ENCODE results near the gene SKI.

Gene SKI

DNA sequence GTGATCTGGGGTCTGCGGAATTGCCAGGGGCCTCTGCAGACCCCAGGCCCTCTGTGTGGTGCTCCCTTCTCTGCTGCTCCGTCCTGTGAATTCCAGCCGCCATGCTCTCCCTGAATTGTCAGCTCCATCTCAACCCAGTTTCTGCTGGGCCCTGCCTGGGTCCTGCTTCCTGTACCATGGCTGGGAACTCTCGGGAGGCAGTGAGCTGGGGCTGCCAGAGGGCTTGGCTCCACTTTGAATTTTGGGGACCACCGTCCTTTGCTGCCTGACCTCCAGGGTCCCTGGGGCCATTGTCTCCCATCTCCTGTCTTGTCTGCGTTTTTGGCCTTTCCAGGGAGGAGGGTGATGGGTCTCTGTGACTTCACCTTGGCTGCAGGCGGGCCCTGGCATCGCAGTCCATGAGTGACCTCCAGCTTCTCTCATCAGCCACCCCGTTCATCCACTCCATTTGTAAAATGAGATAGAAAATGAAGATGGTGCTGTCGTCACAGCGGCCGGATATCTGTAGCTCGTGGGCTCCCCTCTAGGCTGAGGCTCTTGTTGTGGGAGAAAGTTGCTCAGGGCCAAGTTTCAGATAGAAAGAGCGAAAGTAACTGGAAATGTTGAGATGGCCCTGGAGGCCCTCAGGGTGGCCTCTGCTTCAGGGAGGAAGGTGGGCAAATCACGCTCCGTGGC lies 38.3 kb downstream of the SKI start:
- Mint-ChIP-seq H3K4me3 (no peak overlapping the region), H3K27ac (peak overlapping the region; percentile 32), H3K36me3 (peaks cover 6% of the 10 kb centered on the region), H3K4me1 (peaks cover 43% of the 10 kb centered on the region), H3K9me3 (no peaks in the 10 kb centered on the region)
- DNase-seq (ENCODE audit: low spot score in 2 of 2) (no peak), ATAC-seq (no peak)

DNA sequence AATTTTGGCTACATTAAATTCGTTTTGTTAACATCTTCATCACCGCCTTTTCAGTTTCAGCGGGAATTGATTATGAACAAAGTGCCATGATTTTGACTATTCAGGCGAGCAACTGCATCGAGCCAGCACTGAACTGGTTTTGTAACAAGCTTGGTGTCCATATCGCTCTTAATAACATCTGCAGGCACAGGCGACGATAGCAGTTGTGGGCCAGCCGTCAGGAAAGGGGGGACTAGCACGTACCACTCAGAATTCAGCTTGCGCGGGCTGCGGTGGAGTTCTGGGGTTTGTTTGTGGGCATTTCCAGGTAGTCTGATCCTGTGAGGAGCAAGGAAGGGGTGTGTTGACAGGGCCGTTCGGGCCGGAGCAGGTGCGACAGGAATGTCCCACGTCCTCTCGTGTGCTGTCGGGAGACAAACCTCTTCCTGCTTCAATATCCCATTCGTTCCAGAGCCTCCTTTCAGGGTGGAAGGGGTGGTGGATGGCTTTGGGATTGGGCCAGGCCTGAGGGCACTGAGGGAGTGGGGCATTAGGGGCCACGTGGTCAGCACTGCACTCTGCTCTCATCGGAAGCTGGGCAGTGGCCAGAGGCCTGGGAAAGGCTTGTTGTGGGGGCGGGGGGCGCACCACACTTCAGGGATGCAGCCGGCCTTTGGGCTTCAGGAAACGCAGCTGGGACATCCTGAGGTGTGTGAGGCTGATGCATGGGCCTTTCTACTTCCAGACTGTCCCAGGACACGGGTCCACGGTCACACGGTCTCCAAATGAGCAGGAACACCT lies 39.1 kb downstream of the SKI start:
- Mint-ChIP-seq H3K4me3 (no peak overlapping the region), H3K36me3 (peaks cover 6% of the 10 kb centered on the region), H3K27ac (peak overlapping the region; percentile 32), H3K9me3 (no peaks in the 10 kb centered on the region), H3K4me1 (peaks cover 43% of the 10 kb centered on the region)
- DNase-seq (ENCODE audit: low spot score in 2 of 2) (no peak), ATAC-seq (no peak)

DNA sequence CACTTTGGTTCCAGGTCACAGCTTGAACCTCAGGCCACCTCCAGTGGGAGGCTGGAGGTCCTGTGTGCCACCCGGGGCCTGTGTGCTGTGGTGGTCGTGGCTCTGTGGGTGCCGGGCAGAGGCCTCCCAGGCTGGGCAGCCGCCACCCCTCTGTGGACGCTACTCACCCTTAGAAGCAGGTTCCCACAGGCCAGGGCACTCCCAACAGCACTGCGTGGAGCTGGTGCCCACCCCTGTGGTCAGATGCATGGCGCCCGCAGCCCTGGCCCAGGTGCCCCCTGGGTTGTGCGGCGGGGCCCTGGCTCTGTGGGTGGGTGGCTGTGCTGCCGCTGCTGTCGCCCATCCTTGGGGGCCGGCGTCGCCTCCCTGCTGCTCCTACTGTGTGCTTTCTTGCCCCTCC lies 39.7 kb downstream of the SKI start:
- ATAC-seq (no peak), DNase-seq (ENCODE audit: low spot score in 2 of 2) (no peak)
- peaks cover 45% of the 10 kb centered on the region for H3K4me1 Mint-ChIP-seq
- H3K4me3 Mint-ChIP-seq = no peak overlapping the region
- H3K9me3 Mint-ChIP-seq = no peaks in the 10 kb centered on the region
- no peak overlapping the region for H3K27ac Mint-ChIP-seq
- peaks cover 6% of the 10 kb centered on the region for H3K36me3 Mint-ChIP-seq

- no peak overlapping the region for H3K4me3 Mint-ChIP-seq
- H3K4me1 Mint-ChIP-seq = peaks cover 51% of the 10 kb centered on the region
- no peaks in the 10 kb centered on the region for H3K9me3 Mint-ChIP-seq
- H3K36me3 Mint-ChIP-seq = peaks cover 6% of the 10 kb centered on the region
- DNase-seq (ENCODE audit: low spot score in 2 of 2) = no peak
- H3K27ac Mint-ChIP-seq = peak overlapping the region; percentile 63
- ATAC-seq = no peak
Measured at GRCh38 chr1:2268285-2269056, 40.4 kb downstream of the SKI start.

GRCh38 chr1:2269193-2269921 lies 41.2 kb downstream of the SKI start:
- peak overlapping the region; percentile 63 for H3K27ac Mint-ChIP-seq
- DNase-seq (ENCODE audit: low spot score in 2 of 2) (no peak), ATAC-seq (no peak)
- H3K36me3 Mint-ChIP-seq = peaks cover 6% of the 10 kb centered on the region
- no peaks in the 10 kb centered on the region for H3K9me3 Mint-ChIP-seq
- H3K4me1 Mint-ChIP-seq = peaks cover 54% of the 10 kb centered on the region
- no peak overlapping the region for H3K4me3 Mint-ChIP-seq

DNA sequence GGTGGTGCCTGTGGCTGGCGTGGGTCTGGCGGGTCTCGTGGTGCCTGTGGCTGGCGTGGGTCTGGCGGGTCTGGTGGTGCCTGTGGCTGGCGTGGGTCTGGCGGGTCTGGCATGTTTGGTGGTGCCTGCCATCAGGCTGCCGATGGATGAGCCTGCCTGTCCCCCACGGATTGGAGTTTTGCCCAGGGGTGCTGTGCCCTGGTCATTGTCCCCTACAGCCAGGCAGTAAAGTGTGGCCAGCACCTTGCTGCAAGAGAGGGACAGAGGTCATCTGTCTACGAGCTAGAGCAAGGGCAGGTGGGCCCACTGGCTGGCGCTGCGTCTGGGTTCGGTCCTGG lies 41.8 kb downstream of the SKI start:
- DNase-seq (ENCODE audit: low spot score in 2 of 2) = no peak
- Mint-ChIP-seq H3K9me3 (no peaks in the 10 kb centered on the region), H3K4me3 (no peak overlapping the region), H3K4me1 (peaks cover 55% of the 10 kb centered on the region), H3K36me3 (peaks cover 6% of the 10 kb centered on the region), H3K27ac (peak overlapping the region; percentile 48)
- no peak for ATAC-seq

DNA sequence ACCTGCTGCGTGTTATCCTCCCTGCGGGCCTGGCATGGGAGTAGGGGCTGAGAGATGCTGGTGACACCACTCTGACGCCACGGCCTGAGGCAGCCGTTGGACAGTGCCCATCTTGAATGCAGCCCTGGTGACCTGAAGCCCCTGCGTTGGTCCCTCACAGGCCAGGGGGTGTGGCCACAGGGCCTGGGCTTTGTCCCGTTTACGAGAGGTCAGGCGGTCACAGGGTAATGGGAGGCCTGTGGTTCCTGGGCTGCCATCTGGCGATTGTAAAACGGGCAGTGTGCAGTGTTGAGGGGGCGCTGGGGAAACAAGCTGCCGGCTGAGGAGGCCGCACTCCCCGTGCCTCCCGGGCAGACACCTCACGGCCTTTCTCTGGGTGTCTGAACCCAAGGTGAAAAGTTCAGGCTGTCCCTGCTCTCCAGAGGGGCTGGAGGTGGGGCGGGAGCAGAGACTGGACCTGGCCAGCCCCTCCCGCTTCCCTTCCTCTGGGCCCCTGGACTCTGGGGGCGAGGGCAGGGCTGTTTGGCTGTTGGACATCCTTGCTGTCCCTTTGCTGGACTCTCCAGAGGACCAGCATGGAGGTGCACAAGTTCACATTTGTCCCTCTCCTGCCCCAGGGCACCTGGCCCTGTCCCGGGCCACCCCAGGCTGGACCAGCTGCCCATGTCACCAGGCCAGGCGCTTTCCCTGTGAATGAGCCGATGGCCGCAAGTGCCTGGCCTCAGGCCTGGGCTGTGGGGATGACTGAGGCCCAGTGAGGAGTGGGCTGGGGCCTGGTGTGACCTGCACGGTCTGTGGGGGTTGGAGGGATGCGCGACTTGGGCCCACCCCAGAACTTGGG lies 42.4 kb downstream of the SKI start:
- no peak for ATAC-seq

GRCh38 chr1:2271211-2271721 lies 43.1 kb downstream of the SKI start:
- DNase-seq (ENCODE audit: low spot score in 2 of 2) = no peak
- ATAC-seq = no peak
- peaks cover 6% of the 10 kb centered on the region for H3K36me3 Mint-ChIP-seq
- H3K4me3 Mint-ChIP-seq = no peak overlapping the region
- H3K4me1 Mint-ChIP-seq = peaks cover 51% of the 10 kb centered on the region
- no peak overlapping the region for H3K27ac Mint-ChIP-seq
- no peaks in the 10 kb centered on the region for H3K9me3 Mint-ChIP-seq

More for the DNA sequence above, 42.4 kb downstream of the SKI start:
- Mint-ChIP-seq H3K9me3 (no peaks in the 10 kb centered on the region), H3K4me3 (no peak overlapping the region), H3K36me3 (peaks cover 6% of the 10 kb centered on the region), H3K27ac (peak overlapping the region; percentile 48), H3K4me1 (peaks cover 54% of the 10 kb centered on the region)
- DNase-seq (ENCODE audit: low spot score in 2 of 2) = no peak

GRCh38 chr1:2271841-2272655 lies 43.9 kb downstream of the SKI start:
- Mint-ChIP-seq H3K27ac (no peak overlapping the region), H3K4me3 (no peak overlapping the region), H3K9me3 (no peaks in the 10 kb centered on the region), H3K4me1 (peaks cover 54% of the 10 kb centered on the region), H3K36me3 (peaks cover 6% of the 10 kb centered on the region)
- DNase-seq (ENCODE audit: low spot score in 2 of 2) (no peak), ATAC-seq (no peak)

GRCh38 chr1:2272686-2273400 lies 44.7 kb downstream of the SKI start:
- ATAC-seq (no peak), DNase-seq (ENCODE audit: low spot score in 2 of 2) (no peak)
- no peaks in the 10 kb centered on the region for H3K9me3 Mint-ChIP-seq
- no peak overlapping the region for H3K4me3 Mint-ChIP-seq
- peaks cover 62% of the 10 kb centered on the region for H3K4me1 Mint-ChIP-seq
- peaks cover 6% of the 10 kb centered on the region for H3K36me3 Mint-ChIP-seq
- H3K27ac Mint-ChIP-seq = peak overlapping the region; percentile 43

DNA sequence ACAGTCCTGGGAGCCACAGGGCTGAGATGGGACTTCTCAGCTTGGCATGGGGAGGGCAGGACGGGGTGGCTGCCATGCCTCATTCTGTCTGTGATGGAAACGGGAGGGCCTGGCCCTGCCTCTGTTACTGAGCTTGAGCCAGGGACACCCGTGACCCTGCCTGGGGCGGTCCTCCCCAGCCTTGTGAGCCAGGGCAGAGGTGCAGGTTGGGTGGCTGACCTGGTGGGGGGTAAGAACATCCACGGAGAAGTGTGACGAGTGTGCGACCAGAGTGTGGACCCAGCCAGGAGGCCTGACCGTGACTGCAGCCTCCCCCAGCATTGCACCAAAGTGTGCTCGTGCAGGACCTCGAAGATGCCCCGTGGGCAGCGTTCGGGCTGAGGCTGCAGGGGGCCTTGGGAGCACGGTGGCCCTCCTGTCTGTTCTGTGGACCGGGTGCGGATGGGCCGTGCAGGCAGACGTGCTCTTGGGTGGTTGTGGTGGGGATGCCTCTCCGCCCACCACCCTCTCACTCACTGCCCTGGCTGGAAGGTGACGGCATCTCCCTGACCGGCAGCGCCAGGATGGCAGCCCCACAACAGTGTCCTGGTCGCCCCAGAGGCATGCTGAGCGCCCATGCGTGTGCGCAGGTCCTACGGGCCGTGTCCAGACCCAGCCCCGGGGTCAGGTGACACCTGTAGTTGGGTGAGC lies 45.4 kb downstream of the SKI start:
- peaks cover 57% of the 10 kb centered on the region for H3K4me1 Mint-ChIP-seq
- DNase-seq (ENCODE audit: low spot score in 2 of 2) = no peak
- H3K27ac Mint-ChIP-seq = peak overlapping the region; percentile 43
- H3K4me3 Mint-ChIP-seq = no peak overlapping the region
- no peaks in the 10 kb centered on the region for H3K9me3 Mint-ChIP-seq
- no peak for ATAC-seq
- peaks cover 6% of the 10 kb centered on the region for H3K36me3 Mint-ChIP-seq

DNA sequence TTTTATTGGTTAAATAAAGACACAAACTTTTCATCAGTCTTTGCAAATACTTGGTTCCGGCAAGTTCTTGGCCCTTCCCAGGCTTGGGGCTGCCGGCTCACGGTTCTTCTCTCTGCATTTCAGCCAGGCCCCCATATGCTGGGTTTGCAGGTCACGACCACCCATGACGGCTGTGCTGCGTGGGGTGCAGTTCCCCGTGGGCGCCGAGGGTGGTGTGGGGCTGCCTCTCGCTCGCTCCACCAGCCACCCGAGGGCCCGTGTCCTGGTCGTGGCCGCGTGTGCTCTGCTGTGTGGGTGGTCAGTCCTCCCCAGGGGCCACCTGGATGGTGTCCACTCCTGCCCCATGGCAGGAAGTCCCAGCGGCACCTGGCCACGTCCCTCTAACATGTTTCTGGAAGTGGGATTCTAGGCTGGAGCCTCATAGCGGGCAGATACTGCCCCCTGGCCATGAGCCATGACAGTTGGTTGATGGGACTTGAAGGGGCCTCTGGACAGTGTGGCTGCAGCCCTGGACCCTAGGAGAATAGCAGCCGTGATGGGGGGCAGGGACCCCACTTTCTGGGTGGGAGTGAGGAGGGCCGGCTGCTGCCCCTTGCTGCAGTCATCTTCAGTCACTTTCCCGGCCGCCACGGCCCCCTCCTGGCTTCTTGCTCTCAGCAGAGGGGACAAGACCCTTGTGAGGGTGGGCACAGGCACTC lies 46.3 kb downstream of the SKI start:
- DNase-seq (ENCODE audit: low spot score in 2 of 2) = no peak
- peak overlapping the region; percentile 40 for H3K27ac Mint-ChIP-seq
- no peaks in the 10 kb centered on the region for H3K9me3 Mint-ChIP-seq
- peaks cover 53% of the 10 kb centered on the region for H3K4me1 Mint-ChIP-seq
- H3K4me3 Mint-ChIP-seq = no peak overlapping the region
- no peaks in the 10 kb centered on the region for H3K36me3 Mint-ChIP-seq
- no peak for ATAC-seq

Data from stimulated activated effector memory CD8-positive, alpha-beta T cell treated with anti-CD3 and anti-CD28 coated beads, Interleukin-12 subunit alpha, Interleukin-12 subunit beta, amount 100 ng/mL, for 72 hours (primary cell).